Panc1 (cell line): ENCODE data around the gene MAMSTR. TPM values are rescaled to one million over a fixed set of nuclear protein-coding genes. Genes with fewer than 3 reads are reported as not detected.
A peak's percentile ranks its signal among the peaks of the same experiment; 100 is the strongest.

Experiments used
- ATAC-seq: fragments of 200-7000 bp; cut with Tn5 transposase; 2 replicates; pipeline ENCODE4 v1.9.1; 2020; ENCODE audit warnings: mild to moderate bottlenecking, moderate library complexity
- BruUV-seq: library from RNA; stranded (reverse); fragments of 400-500 nt; replicated peaks from 2 replicates; lab custom pipeline; 2021; lab: Mats Ljungman, UMichigan
- CTCF ChIA-PET: fragments of 300-600 bp; sonication (Branson Sonifier 250); formaldehyde crosslinking; loops from one replicate; lab custom pipeline; 2022; ENCODE audit warnings: antibody characterized with exemption; lab: Charles Lee
- POLR2A ChIA-PET: fragments of 300-600 bp; sonication (Branson Sonifier 250); formaldehyde crosslinking; loops from one replicate; lab custom pipeline; 2022; ENCODE audit warnings: antibody characterized with exemption; lab: Charles Lee
- DNase-seq: peaks from one replicate; pipeline ENCODE4 v3.0.0-alpha.2; 2010; ENCODE audit warnings: low read depth, low spot score
- H3K27ac ChIP-seq: 2 replicates; pipeline ENCODE4 v1.5.1; 2011; ENCODE audit warnings: mild to moderate bottlenecking, low read length, inconsistent platforms
- H3K27me3 ChIP-seq: fragments of 200-500 bp; sonication (Bioruptor generic); 2 replicates; pipeline ENCODE4 v1.6.0; 2014; ENCODE audit warnings: low read length, inconsistent platforms; ENCODE audit not compliant: control insufficient read depth, insufficient read depth
- H3K36me3 ChIP-seq: fragments of 200-500 bp; sonication (Bioruptor generic); 2 replicates; pipeline ENCODE4 v1.5.1; 2014; ENCODE audit warnings: inconsistent platforms, mild to moderate bottlenecking, low read length, moderate library complexity; ENCODE audit not compliant: control insufficient read depth, insufficient read depth
- H3K4me1 ChIP-seq: 2 replicates; pipeline ENCODE4 v1.5.1; 2011; ENCODE audit warnings: inconsistent platforms, mild to moderate bottlenecking, low read length, moderate library complexity; ENCODE audit not compliant: control insufficient read depth, insufficient read depth
- H3K4me3 ChIP-seq, 2 experiments: 2 replicates each; pipeline ENCODE4 v1.5.1; 2011 to 2012; ENCODE audit warnings: low read depth in 2 of 2, low read length in 2 of 2, mild to moderate bottlenecking in 2 of 2, inconsistent platforms in 1 of 2, moderate library complexity in 1 of 2
- H3K9me3 ChIP-seq: fragments of 200-500 bp; sonication (Bioruptor generic); 2 replicates; pipeline ENCODE4 v1.5.1; 2014; ENCODE audit warnings: low read depth, mild to moderate bottlenecking, inconsistent platforms, low read length, moderate library complexity; ENCODE audit not compliant: control insufficient read depth, insufficient read depth
- CTCF ChIP-seq: fragments of 450-650 bp; IDR thresholded peaks from 2 replicates; pipeline ENCODE4 v1.5.1; 2017; ENCODE audit warnings: mild to moderate bottlenecking
- POLR2AphosphoS5 ChIP-seq: IDR thresholded peaks from 2 replicates; pipeline ENCODE4 v1.6.1; 2012; ENCODE audit warnings: mild to moderate bottlenecking, low read depth, low read length, moderate library complexity
- REST ChIP-seq, 2 experiments: IDR thresholded peaks; 2 replicates each; pipeline ENCODE4 v1.6.1; 2011 to 2012; ENCODE audit warnings: low read depth in 2 of 2, control low read depth in 1 of 2, low read length in 1 of 2, mild to moderate bottlenecking in 1 of 2, moderate library complexity in 1 of 2; ENCODE audit not compliant: insufficient read depth in 1 of 2
- SIN3A ChIP-seq: IDR thresholded peaks from 2 replicates; pipeline ENCODE4 v1.6.1; 2012; ENCODE audit warnings: low read depth, mild to moderate bottlenecking, low read length, moderate library complexity, borderline replicate concordance; ENCODE audit not compliant: insufficient read depth
- TCF7L2 ChIP-seq: IDR thresholded peaks from 2 replicates; pipeline ENCODE4 v1.6.1; 2011; ENCODE audit warnings: mild to moderate bottlenecking, low read depth, low read length, inconsistent platforms
- in situ Hi-C: cut with HindIII; loops from 2 replicates; pipeline ENCODE4 v1.10.0; 2016; ENCODE audit warnings: low sequenced_read_pairs, low pct_unique_long_range_greater_than_20kb
- intact Hi-C: fragments of 100-400 bp; cut with micrococcal nuclease; formaldehyde crosslinking; loops from one replicate; pipeline ENCODE4 v1.10.0; 2022; ENCODE audit not compliant: unreplicated experiment
- total RNA-seq: library from RNA; stranded (reverse); gene quantifications from one replicate; pipeline ENCODE4 v1.2.1, GENCODE V29; 2021; ENCODE audit not compliant: unreplicated experiment

The MAMSTR gene
- total RNA-seq, 1 experiment from 2014 or later = 3.3 TPM

- no peaks in the 10 kb centered on the region for H3K9me3 ChIP-seq
- ATAC-seq (peak; percentile 73), DNase-seq (no peak)
- intact Hi-C loops = no loop called here
- H3K27me3 ChIP-seq = no peaks in the 10 kb centered on the region
- no peaks in the 10 kb centered on the region; the same call in 1 of the 2 replicates for H3K4me1 ChIP-seq
- peaks cover 5% of the 10 kb centered on the region; the same call in 1 of the 2 replicates for H3K36me3 ChIP-seq
- ChIA-PET CTCF (no interaction called here), POLR2A (no interaction called here)
- in situ Hi-C loops = no loop called here
- no TSS peak for BruUV-seq
- no peak within 1 kb of the TSS for H3K27ac ChIP-seq
- TF ChIP-seq REST (IDR thresholded peaks at IDR 0.05; ENCODE audit: insufficient read depth in 1 of 2, low read depth in 2 of 2, low read length in 1 of 2) = no peak
- no peak for TF ChIP-seq CTCF
- TF ChIP-seq TCF7L2 = no peak
- TF ChIP-seq SIN3A = no peak
- TF ChIP-seq POLR2AphosphoS5 = no peak
- peak within 1 kb of the TSS; percentile 30 to 37 for H3K4me3 ChIP-seq
Measured at GRCh38 chr19:48752496-48753365, 33.2 kb upstream of the MAMSTR start, which contains the start of gene FUT1. FUT1 (minus strand) TSS chr19:48752641; CDS start chr19:48751281, 1,360 bp downstream.

DNA sequence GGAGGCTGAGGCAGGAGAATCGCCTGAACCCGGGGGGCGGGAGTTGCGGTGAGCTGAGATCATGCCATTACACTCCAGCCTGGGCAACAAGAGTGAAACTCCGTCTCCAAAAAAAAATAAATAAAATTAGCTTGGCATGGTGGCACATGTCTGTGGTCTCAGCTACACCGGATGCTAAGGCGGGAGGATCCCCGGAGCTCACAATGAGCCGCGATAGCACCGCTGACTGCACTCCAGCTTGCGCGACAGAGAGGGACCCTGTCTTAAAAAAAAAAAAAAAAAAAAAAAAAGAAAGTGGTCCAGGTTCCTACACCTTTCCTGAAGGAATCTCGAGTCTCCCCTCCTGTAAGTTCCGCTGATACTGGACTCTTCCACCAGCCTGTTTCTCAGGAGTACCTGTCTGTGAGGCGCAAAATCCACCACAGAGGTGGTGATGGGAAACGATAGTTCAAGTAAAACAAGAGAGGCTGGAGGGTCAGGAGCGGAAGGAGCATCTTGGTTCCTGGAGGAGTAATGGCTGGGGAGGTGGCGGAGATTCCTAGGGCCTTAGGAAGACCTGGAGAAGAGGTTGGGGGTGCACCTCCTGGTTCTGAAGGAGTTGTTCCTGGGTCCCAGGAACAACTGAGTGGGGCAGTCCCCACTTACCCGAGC, 32.4 kb upstream of the MAMSTR start:
- ATAC-seq (no peak), DNase-seq (no peak)
- CTCF ChIA-PET = no interaction called here
- BruUV-seq = no TSS peak
- Histone ChIP-seq H3K27ac (no peak overlapping the region), H3K9me3 (no peaks in the 10 kb centered on the region), H3K4me3 (peak overlapping the region in 1 of 2 experiments; percentile 30; a peak in 3 of 4 replicates), H3K4me1 (no peaks in the 10 kb centered on the region; the same call in 1 of the 2 replicates), H3K27me3 (no peaks in the 10 kb centered on the region), H3K36me3 (peaks cover 5% of the 10 kb centered on the region; the same call in 1 of the 2 replicates)
- in situ Hi-C loops = no loop called here
- intact Hi-C loops = no loop called here
- TF ChIP-seq SIN3A (no peak), TCF7L2 (no peak), REST (IDR thresholded peaks at IDR 0.05; ENCODE audit: insufficient read depth in 1 of 2, low read depth in 2 of 2, low read length in 1 of 2) (no peak), POLR2AphosphoS5 (no peak), CTCF (no peak)
- POLR2A ChIA-PET = no interaction called here
